Measurements from ENCODE around the gene THRB. TPM values are rescaled to one million over a fixed set of nuclear protein-coding genes. Genes with fewer than 3 reads are reported as not detected.

Gene THRB
- total and polyA plus RNA-seq, 11 donors: 4.8 to 28.5 (median 21.0) TPM

- intact Hi-C loops (cut with DNase I): no loop called here
- H3K27ac ChIP-seq: no peak overlapping the region
- 83 to 86% (median 84%) methylated on average over 3 of the region's 3 CpGs for WGBS, 4 donors
Measured at GRCh38 chr3:24120434-24120833, 374.2 kb downstream of the THRB start.

GRCh38 chr3:24119321-24119751, 375.3 kb downstream of the THRB start:
- TF ChIP-seq POLR2A (IDR thresholded peaks at IDR 0.05): no peak
- no peak for TF ChIP-seq CTCF (IDR thresholded peaks at IDR 0.05)
- Histone ChIP-seq H3K4me1 (peaks cover 0 to 5% (median 0%) of the 10 kb centered on the region in 12 donors), H3K9me3 (no peaks in the 10 kb centered on the region), H3K27ac (no peak overlapping the region), H3K27me3 (no peaks in the 10 kb centered on the region), H3K36me3 (peaks cover 0 to 9% (median 0%) of the 10 kb centered on the region in 9 donors), H3K4me3 (no peak overlapping the region)
- intact Hi-C loops (cut with DNase I): no loop called here
- WGBS, 4 donors: 87 to 92% (median 89%) methylated on average over 12 of the region's 12 CpGs
- no peak for DNase-seq
- ATAC-seq: peak in 3 of 4 donors; percentile 32 to 53 (median 52)

More at GRCh38 chr3:24120434-24120833, 374.2 kb downstream of the THRB start:
- TF ChIP-seq CTCF (IDR thresholded peaks at IDR 0.05) (no peak), POLR2A (IDR thresholded peaks at IDR 0.05) (no peak)
- no peaks in the 10 kb centered on the region for H3K27me3 ChIP-seq
- ATAC-seq: no peak
- peaks cover 0 to 9% (median 0%) of the 10 kb centered on the region in 9 donors for H3K36me3 ChIP-seq
- DNase-seq: no peak
- H3K4me3 ChIP-seq: no peak overlapping the region
- peaks cover 0 to 7% (median 0%) of the 10 kb centered on the region in 12 donors for H3K4me1 ChIP-seq
- no peaks in the 10 kb centered on the region for H3K9me3 ChIP-seq

GRCh38 chr3:24117508-24117907, 377.1 kb downstream of the THRB start:
- intact Hi-C loops (cut with DNase I): no loop called here
- no peak overlapping the region for H3K4me3 ChIP-seq
- DNase-seq: no peak
- H3K4me1 ChIP-seq: peaks cover 0 to 5% (median 0%) of the 10 kb centered on the region in 12 donors
- H3K27me3 ChIP-seq: no peaks in the 10 kb centered on the region
- no peak overlapping the region for H3K27ac ChIP-seq
- 95 to 100% (median 99%) methylated on average over 1 of the region's 1 CpG for WGBS, 4 donors
- no peaks in the 10 kb centered on the region for H3K9me3 ChIP-seq
- no peak for ATAC-seq
- H3K36me3 ChIP-seq: peaks cover 0 to 7% (median 0%) of the 10 kb centered on the region in 9 donors
- TF ChIP-seq POLR2A (IDR thresholded peaks at IDR 0.05) (no peak), CTCF (IDR thresholded peaks at IDR 0.05) (no peak)

- H3K27me3 ChIP-seq: no peaks in the 10 kb centered on the region
- DNase-seq (no peak), ATAC-seq (no peak)
- no peak overlapping the region for H3K4me3 ChIP-seq
- WGBS, 4 donors: 67 to 82% (median 73%) methylated on average over 1 of the region's 1 CpG
- TF ChIP-seq CTCF (IDR thresholded peaks at IDR 0.05) (no peak), POLR2A (IDR thresholded peaks at IDR 0.05) (no peak)
- H3K36me3 ChIP-seq: no peaks in the 10 kb centered on the region
- no peak overlapping the region for H3K27ac ChIP-seq
- intact Hi-C loops (cut with DNase I): no loop called here
- no peaks in the 10 kb centered on the region for H3K4me1 ChIP-seq
- H3K9me3 ChIP-seq: no peaks in the 10 kb centered on the region
Measured at GRCh38 chr3:24111711-24112110, 382.9 kb downstream of the THRB start.

Data from heart left ventricle (tissue), 16 donors.